MM.1S (cell line): Measurements from ENCODE around the gene SSH3.

Experiments used
- CTCF ChIP-seq: fragments of 300-600 bp; sonication (generic); IDR thresholded peaks from 2 replicates; pipeline ENCODE4 v1.5.1; 2016; ENCODE audit warnings: antibody characterized with exemption, low read length, mixed read lengths
- EZH2phosphoT487 ChIP-seq: fragments of 300-600 bp; sonication (generic); IDR thresholded peaks from 2 replicates; pipeline ENCODE4 v1.6.1; 2018; ENCODE audit warnings: antibody characterized with exemption, low read length

- TF ChIP-seq EZH2phosphoT487, result no peak
- TF ChIP-seq CTCF, result no peak
Observed at GRCh38 chr11:67301313-67301921, 1.9 kb upstream of the SSH3 start.
